Measurements from ENCODE around the gene FCGR3B.
"Not testable (repeated sequence)": the region's sequence is repeated elsewhere in the genome, so short reads cannot be mapped to it uniquely, and the experiment has no call there.

- TF ChIP-seq, protein P1, sequence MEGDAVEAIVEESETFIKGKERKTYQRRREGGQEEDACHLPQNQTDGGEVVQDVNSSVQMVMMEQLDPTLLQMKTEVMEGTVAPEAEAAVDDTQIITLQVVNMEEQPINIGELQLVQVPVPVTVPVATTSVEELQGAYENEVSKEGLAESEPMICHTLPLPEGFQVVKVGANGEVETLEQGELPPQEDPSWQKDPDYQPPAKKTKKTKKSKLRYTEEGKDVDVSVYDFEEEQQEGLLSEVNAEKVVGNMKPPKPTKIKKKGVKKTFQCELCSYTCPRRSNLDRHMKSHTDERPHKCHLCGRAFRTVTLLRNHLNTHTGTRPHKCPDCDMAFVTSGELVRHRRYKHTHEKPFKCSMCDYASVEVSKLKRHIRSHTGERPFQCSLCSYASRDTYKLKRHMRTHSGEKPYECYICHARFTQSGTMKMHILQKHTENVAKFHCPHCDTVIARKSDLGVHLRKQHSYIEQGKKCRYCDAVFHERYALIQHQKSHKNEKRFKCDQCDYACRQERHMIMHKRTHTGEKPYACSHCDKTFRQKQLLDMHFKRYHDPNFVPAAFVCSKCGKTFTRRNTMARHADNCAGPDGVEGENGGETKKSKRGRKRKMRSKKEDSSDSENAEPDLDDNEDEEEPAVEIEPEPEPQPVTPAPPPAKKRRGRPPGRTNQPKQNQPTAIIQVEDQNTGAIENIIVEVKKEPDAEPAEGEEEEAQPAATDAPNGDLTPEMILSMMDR (IDR thresholded peaks at IDR 0.05; ENCODE audit: low read length), result not testable (repeated sequence)
- not testable (repeated sequence) for TF ChIP-seq EZH2 (IDR thresholded peaks at IDR 0.05; ENCODE audit: borderline replicate concordance, low read length)
These were observed 12.7 kb upstream of the FCGR3B start for GRCh38 chr1:161643481-161644208.
